Ovary (tissue), 9 donors: ENCODE data around the gene SLC38A10. TPM values are rescaled to one million over a fixed set of nuclear protein-coding genes. Genes with fewer than 3 reads are reported as not detected.

Source experiments
- DNase-seq, 5 donors: peaks; one replicate each; pipeline ENCODE4 v3.0.0-alpha.2; 2019 to 2020
- H3K27ac ChIP-seq, 2 donors: fragments of 200-600 bp; one replicate each; pipeline versions ENCODE4 v1.5.1 to v1.8.0; 2019 to 2022
- H3K27me3 ChIP-seq: fragments of 200-600 bp; one replicate; pipeline ENCODE4 v1.8.0; 2022
- H3K36me3 ChIP-seq: fragments of 200-600 bp; sonication (generic); one replicate; pipeline ENCODE4 v1.5.1; 2019
- H3K4me1 ChIP-seq: one replicate; pipeline ENCODE4 v1.8.1; 2013; ENCODE audit warnings: mild to moderate bottlenecking, moderate library complexity; ENCODE audit not compliant: insufficient read depth
- H3K4me3 ChIP-seq: fragments of 200-600 bp; sonication (generic); one replicate; pipeline ENCODE4 v1.5.1; 2017
- H3K9me3 ChIP-seq, 2 donors: fragments of 200-600 bp in 1 of 2; sonication (generic) in 1 of 2; one replicate each; pipeline versions ENCODE4 v1.5.1 to v1.8.1; 2013 to 2019; ENCODE audit warnings: mild to moderate bottlenecking in 1 of 2, moderate library complexity in 1 of 2
- CTCF ChIP-seq, 3 donors: fragments of 450-650 bp in 2 of 3; fragments of 200-600 bp in 1 of 3; IDR thresholded peaks; one replicate each; pipeline versions ENCODE4 v1.5.1 to v1.8.0; 2016 to 2022; ENCODE audit warnings: antibody characterized with exemption in 3 of 3, mild to moderate bottlenecking in 1 of 3
- EP300 ChIP-seq: sonication (generic); formaldehyde crosslinking; IDR thresholded peaks from one replicate; pipeline ENCODE4 v1.6.1; 2017; ENCODE audit warnings: antibody characterized with exemption
- POLR2A ChIP-seq: fragments of 450-650 bp; IDR thresholded peaks from one replicate; pipeline ENCODE4 v1.6.1; 2017; ENCODE audit warnings: antibody characterized with exemption, mild to moderate bottlenecking, moderate library complexity
- WGBS, 3 donors: extraction: QIAGEN DNeasy Blood & Tissue Kit in 1 of 3; methylation state at CpG; one replicate each; pipeline versions ENCODE4 v1.1.5 to v1.1.7; 2013 to 2017; 5-methylcytosine and 5-hydroxymethylcytosine counted together
- intact Hi-C, 4 donors: fragments of 100-400 bp; cut with DNase I; formaldehyde crosslinking; loops; one replicate each; pipeline versions ENCODE4 v1.11.0 to v1.15.1; 2022 to 2023
- polyA plus RNA-seq, 2 donors: library from polyadenylated mRNA; stranded (reverse); fragments of 200-250 nt in 1 of 2; fragments of 350-450 nt in 1 of 2; fragmentation: Illumina TruSeq in 1 of 2; extraction: RNeasy Lipid Tissue Mini Kit (QIAGEN cat#74804) in 1 of 2; gene quantifications; one replicate each; pipeline ENCODE4 v1.2.3, GENCODE V29; 2013 to 2014
- total RNA-seq, 7 donors: library from RNA; depleted of rRNA in 2 of 7; stranded (reverse); fragments of >200 nt in 2 of 7; fragmentation: NEBNext Ultra II Directional in 3 of 7; extraction: Animal tissue kit (Norgen Biotek cat#: 25700) in 3 of 7; gene quantifications; one replicate each; pipeline versions ENCODE4 v1.1.0 to v1.2.4, GENCODE V29; 2016 to 2023
- donor health status: DM: no; HTN: no; CAD: no; lungs with moderate emphysema.
- donor health status: DM: no; HTN: no; CAD: no.
- donor health status: Bipolar disorder and iron deficiency.
- donor health status: DM: yes; HTN: yes; CAD: no.
- donor health status: DM: no; HTN: no; CAD: no.
- donor health status: DM: yes; HTN: yes; CAD: no.

SLC38A10 gene
- total and polyA plus RNA-seq, 9 donors = 11.5 to 75.7 (median 64.3) TPM

GRCh38 chr17:81239714-81240555, 55.2 kb downstream of the SLC38A10 start:
- Histone ChIP-seq H3K27ac (peak overlapping the region in 1 of 2 donors; percentile 82), H3K27me3 (no peaks in the 10 kb centered on the region), H3K36me3 (no peaks in the 10 kb centered on the region), H3K4me3 (peak overlapping the region; percentile 99), H3K4me1 (peaks cover 5% of the 10 kb centered on the region), H3K9me3 (no peaks in the 10 kb centered on the region)
- DNase-seq = no peak
- intact Hi-C loops = loop anchor here in 2 of 4 donors (5.0 to 10.0 kb wide), 2 partner anchors 98 to 245 kb away; partner anchors contain the start of gene CHMP6 (in 1 of the 2)
- WGBS, 3 donors = 13 to 14% (median 14%) methylated on average over 37 of the region's 37 CpGs
- TF ChIP-seq EP300 (no peak), POLR2A (no peak), CTCF (IDR thresholded peaks at IDR 0.05) (no peak)

DNA sequence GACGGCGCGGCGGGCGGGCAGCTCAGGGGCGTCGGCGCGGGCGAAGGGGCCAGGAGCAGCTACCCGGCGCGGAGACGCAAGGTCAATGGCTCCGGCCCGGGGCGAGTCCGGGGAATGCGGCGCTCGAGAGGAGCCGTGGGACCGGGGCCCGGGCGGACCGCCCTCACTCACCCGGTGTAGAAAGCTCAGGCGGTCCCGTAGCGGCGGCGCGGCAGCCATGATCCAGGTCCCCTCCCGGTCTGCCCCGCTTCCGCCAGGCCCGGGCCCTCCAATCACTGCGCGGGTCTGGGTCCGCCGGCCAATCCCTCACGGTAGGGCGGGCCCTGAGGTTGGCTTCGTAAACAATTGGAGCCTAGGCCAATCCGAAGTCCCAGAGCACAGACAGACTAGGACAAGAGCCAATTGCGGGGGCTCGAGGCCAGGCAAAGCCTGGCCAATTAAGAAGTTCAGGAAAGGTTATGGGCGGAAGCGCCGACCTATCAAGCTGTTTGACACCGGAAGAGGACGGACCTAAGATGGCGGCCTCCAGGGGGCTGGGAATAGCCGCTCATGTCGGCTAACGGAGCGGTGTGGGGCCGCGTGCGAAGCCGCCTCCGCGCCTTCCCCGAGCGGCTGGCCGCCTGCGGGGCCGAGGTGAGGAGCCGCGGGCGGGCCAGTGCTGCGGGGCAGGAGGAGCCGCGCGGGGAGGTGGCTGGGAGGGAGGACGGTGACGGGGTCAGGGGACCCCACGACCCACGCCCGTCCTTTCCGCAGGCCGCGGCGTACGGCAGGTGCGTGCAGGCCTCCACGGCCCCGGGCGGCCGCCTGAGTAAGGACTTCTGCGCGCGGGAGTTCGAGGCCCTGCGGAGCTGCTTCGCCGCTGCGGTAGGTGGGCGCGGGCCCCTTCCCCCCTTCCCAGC, 56.0 kb downstream of the SLC38A10 start, which contains the start of the genes NDUFAF8 and TEPSIN:
Gene NDUFAF8 (plus strand): TSS at position 504 of the 899 bp plus-strand sequence. CDS start 46 bp downstream, at position 550.
Gene TEPSIN (minus strand): TSS at position 241 of the 899 bp plus-strand sequence. CDS start 22 bp downstream, at position 219.
- peaks cover 5% of the 10 kb centered on the region for H3K4me1 ChIP-seq
- intact Hi-C loops = loop anchor here in 1 of 4 donors (10.0 kb wide), 1 partner anchor 244 kb away; the partner anchor contains the start of gene CHMP6

DNA sequence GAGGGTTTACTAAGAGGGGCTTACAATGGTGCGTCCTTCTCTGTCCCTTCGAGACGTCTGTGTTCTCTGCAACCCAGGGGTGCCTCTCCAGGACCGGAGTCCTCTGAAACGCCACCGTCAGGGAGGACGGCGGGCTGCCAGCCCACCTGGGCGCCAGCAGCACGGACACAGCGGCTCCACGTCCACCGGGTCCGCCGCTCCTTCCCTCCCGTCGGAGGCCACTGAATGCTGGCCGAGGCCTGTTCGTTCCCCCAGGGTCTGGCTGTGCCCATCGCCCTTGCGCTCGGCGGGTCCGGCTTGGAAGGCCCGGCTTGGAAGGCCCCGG, 56.7 kb downstream of the SLC38A10 start:
- H3K4me1 ChIP-seq = peaks cover 5% of the 10 kb centered on the region
- H3K27ac ChIP-seq = no peak overlapping the region
- WGBS, 3 donors = 0 to 1% (median 0%) methylated on average over 17 to 26 of the region's 26 CpGs
- H3K27me3 ChIP-seq = no peaks in the 10 kb centered on the region
- H3K4me3 ChIP-seq = peak overlapping the region; percentile 99
- no peaks in the 10 kb centered on the region for H3K36me3 ChIP-seq
- TF ChIP-seq EP300 (no peak), POLR2A (no peak), CTCF (IDR thresholded peaks at IDR 0.05) (no peak)
- DNase-seq = no peak
- intact Hi-C loops = loop anchor here in 1 of 4 donors (10.0 kb wide), 1 partner anchor 244 kb away; the partner anchor contains the start of gene CHMP6
- H3K9me3 ChIP-seq = no peaks in the 10 kb centered on the region

More for the DNA sequence above, 56.0 kb downstream of the SLC38A10 start, which contains the start of the genes NDUFAF8 and TEPSIN:
- 0% methylated on average over 68 to 100 of the region's 100 CpGs for WGBS, 3 donors
- no peaks in the 10 kb centered on the region for H3K9me3 ChIP-seq
- TF ChIP-seq POLR2A = peak; percentile 36
- no peak for TF ChIP-seq EP300
- TF ChIP-seq CTCF (IDR thresholded peaks at IDR 0.05) = peak in 2 of 3 donors; percentile 27 to 45
- H3K4me3 ChIP-seq = peak within 1 kb of the TSS; percentile 99
- H3K27ac ChIP-seq = peak within 1 kb of the TSS in 1 of 2 donors; percentile 82
- no peaks in the 10 kb centered on the region for H3K36me3 ChIP-seq
- peak; percentile 97 to 98 (median 97) for DNase-seq
- H3K27me3 ChIP-seq = no peaks in the 10 kb centered on the region
